HepG2 (cell line): Measurements from ENCODE around the gene FOXL3. TPM values are rescaled to one million over a fixed set of nuclear protein-coding genes. Genes with fewer than 3 reads are reported as not detected.

Experiments
- ATAC-seq: fragments of 200-7000 bp; cut with Tn5 transposase; 3 replicates; pipeline ENCODE4 v1.9.1; 2020; ENCODE audit warnings: mild to moderate bottlenecking, moderate library complexity
- BruUV-seq: library from RNA; stranded (reverse); fragments of 400-500 nt; replicated peaks from 2 replicates; lab custom pipeline; 2021; lab: Mats Ljungman, UMichigan
- CTCF ChIA-PET: fragments of 300-600 bp; formaldehyde crosslinking; extraction: SDS; loops from one replicate; lab custom pipeline; 2021; ENCODE audit warnings: low total read pairs, inconsistent platforms, low intra/inter-chr PET ratio; lab: Yijun Ruan, JAX
- POLR2A ChIA-PET: fragments of 350-600 bp; sonication (Branson Sonifier 250); formaldehyde crosslinking; loops from one replicate; lab custom pipeline; 2020; ENCODE audit warnings: antibody characterized with exemption, inconsistent platforms; lab: Yijun Ruan, JAX
- DNase-seq: peaks from one replicate; pipeline ENCODE4 v3.0.0-alpha.2; 2015; ENCODE audit warnings: low spot score
- FAIRE-seq: peaks from 3 replicates; lab custom pipeline; 2011; peaks lifted over from hg19 to GRCh38; lab: Jason Lieb, UNC
- H2AFZ ChIP-seq: one replicate; pipeline ENCODE4 v1.6.1; 2011; ENCODE audit warnings: low read length, inconsistent platforms
- H3K27ac ChIP-seq: fragments of 300-600 bp; 3 replicates; pipeline ENCODE4 v1.8.0; 2011; ENCODE audit warnings: mixed run types, mild to moderate bottlenecking, mixed read lengths, low read length, inconsistent platforms; ENCODE audit not compliant: insufficient read depth; ENCODE audit errors: extremely low read length
- H3K27me3 ChIP-seq, 2 experiments: fragments of 200-600 bp in 1 of 2; 2 replicates in 1 of 2; 3 replicates in 1 of 2; pipeline versions ENCODE4 v1.6.0 to v1.8.0; 2011; ENCODE audit warnings: low read length in 2 of 2, mild to moderate bottlenecking in 2 of 2, moderate library complexity in 2 of 2, inconsistent platforms in 1 of 2; ENCODE audit not compliant: insufficient read depth in 2 of 2, control insufficient read depth in 1 of 2
- H3K36me3 ChIP-seq, 2 experiments: fragments of 200-600 bp in 1 of 2; replicated peaks in 1 of 2; 2 replicates in 1 of 2; 3 replicates in 1 of 2; pipeline versions ENCODE4 v1.5.1 to v1.8.0; 2011; ENCODE audit warnings: low read length in 2 of 2, inconsistent platforms in 1 of 2; ENCODE audit not compliant: insufficient read depth in 2 of 2, control insufficient read depth in 1 of 2
- H3K4me1 ChIP-seq: 2 replicates; pipeline ENCODE4 v1.5.1; 2012; ENCODE audit warnings: low read length, inconsistent platforms; ENCODE audit not compliant: insufficient read depth
- H3K4me2 ChIP-seq: 2 replicates; pipeline ENCODE4 v1.6.0; 2011; ENCODE audit warnings: low read depth, low read length, inconsistent platforms
- H3K4me3 ChIP-seq, 3 experiments: fragments of 200-600 bp in 1 of 3; sonication (generic), shearing (Covaris generic) in 1 of 3; replicated peaks in 1 of 3; 2 replicates each; pipeline ENCODE4 v1.5.1; 2011 to 2016; ENCODE audit warnings: low read length in 3 of 3, inconsistent platforms in 2 of 3, low read depth in 2 of 3, mild to moderate bottlenecking in 2 of 3, control low read depth in 1 of 3, mixed read lengths in 1 of 3; ENCODE audit not compliant: insufficient read depth in 1 of 3
- H3K79me2 ChIP-seq: one replicate; pipeline ENCODE4 v1.6.1; 2011; ENCODE audit warnings: low read length, inconsistent platforms; ENCODE audit not compliant: insufficient read depth
- H3K9ac ChIP-seq: 2 replicates; pipeline ENCODE4 v1.6.0; 2011; ENCODE audit warnings: mild to moderate bottlenecking, low read depth, low read length, inconsistent platforms; ENCODE audit not compliant: insufficient read depth
- H3K9me3 ChIP-seq: 2 replicates; pipeline ENCODE4 v1.5.1; 2012; ENCODE audit warnings: mild to moderate bottlenecking, low read length
- H4K20me1 ChIP-seq: 2 replicates; pipeline ENCODE4 v1.6.0; 2011; ENCODE audit warnings: inconsistent platforms, mild to moderate bottlenecking, low read length, moderate library complexity; ENCODE audit not compliant: insufficient read depth
- GABPA ChIP-seq, 2 experiments: IDR thresholded peaks; 2 replicates each; pipeline ENCODE4 v1.6.1; 2011 to 2016; ENCODE audit warnings: low read depth in 2 of 2, low read length in 1 of 2, missing biosample characterization in 1 of 2, missing genetic modification characterization in 1 of 2
- KLF15 ChIP-seq: sonication (generic); formaldehyde crosslinking; IDR thresholded peaks from 2 replicates; pipeline ENCODE4 v1.8.1; 2023; ENCODE audit warnings: borderline replicate concordance, mild to moderate bottlenecking, inconsistent platforms, missing genetic modification reagents, mixed read lengths
- MEF2D ChIP-seq: sonication (generic); formaldehyde crosslinking; IDR thresholded peaks from 2 replicates; pipeline ENCODE4 v1.5.1; 2020; ENCODE audit warnings: mild to moderate bottlenecking, missing genetic modification reagents
- RXRA ChIP-seq: sonication (generic); formaldehyde crosslinking; IDR thresholded peaks from 2 replicates; pipeline ENCODE4 v1.5.1; 2020; ENCODE audit warnings: missing genetic modification reagents
- YEATS2 ChIP-seq: sonication (generic); formaldehyde crosslinking; IDR thresholded peaks from 2 replicates; pipeline ENCODE4 v1.4.0; 2020; ENCODE audit warnings: missing genetic modification reagents, borderline replicate concordance
- ZNF232 ChIP-seq: sonication (generic); formaldehyde crosslinking; IDR thresholded peaks from 2 replicates; pipeline ENCODE4 v1.4.0; 2020; ENCODE audit warnings: missing genetic modification reagents, borderline replicate concordance
- WGBS: methylation state at CpG from one replicate; pipeline ENCODE4 v1.1.6; 2017; ENCODE audit warnings: low lambda C conversion rate; 5-methylcytosine and 5-hydroxymethylcytosine counted together
- in situ Hi-C: cut with HindIII; loops from 2 replicates; pipeline ENCODE4 v1.10.0; 2017; ENCODE audit warnings: low pct_unique_long_range_greater_than_20kb; ENCODE audit not compliant: extremely low pct_ligation_motif_present
- intact Hi-C: fragments of 100-400 bp; cut with micrococcal nuclease; formaldehyde crosslinking; loops from one replicate; pipeline ENCODE4 v1.10.0; 2022; ENCODE audit not compliant: unreplicated experiment
- polyA plus RNA-seq, 8 experiments: library from polyadenylated mRNA; depleted of rRNA in 3 of 8; stranded (reverse) in 7 of 8; unstranded in 1 of 8; fragments of >200 nt; fragmentation: Illumina TruSeq in 4 of 8; extraction: Trizol in 4 of 8; gene quantifications; 2 replicates each; pipeline versions ENCODE4 v1.2.1 to v1.2.3, GENCODE V29; 2011 to 2016; ENCODE audit warnings: low read depth in 4 of 8, missing spikeins in 1 of 8, mixed read lengths in 1 of 8; ENCODE audit not compliant: insufficient read depth in 1 of 8
- total RNA-seq, 5 experiments: library from RNA; depleted of rRNA; stranded (reverse); fragments of >200 nt; fragmentation: Illumina TruSeq; extraction: Trizol; gene quantifications; 2 replicates each; pipeline ENCODE4 v1.2.3, GENCODE V29; 2016; ENCODE audit warnings: low read depth in 1 of 5
- TF ChIP-seq, protein P1 (sequence below): sonication (generic); formaldehyde crosslinking; conservative IDR thresholded peaks from 2 replicates; pipeline ENCODE4 v1.4.0; 2020; ENCODE audit warnings: mild to moderate bottlenecking, missing genetic modification reagents, moderate library complexity
- TF ChIP-seq, protein P2 (sequence below): sonication (generic); formaldehyde crosslinking; IDR thresholded peaks from 2 replicates; pipeline ENCODE4 v1.4.0; 2020; ENCODE audit warnings: missing genetic modification reagents
- TF ChIP-seq, protein P3 (sequence below): sonication (generic); formaldehyde crosslinking; IDR thresholded peaks from 2 replicates; pipeline ENCODE4 v1.4.0; 2020; ENCODE audit warnings: missing genetic modification reagents, borderline replicate concordance
- TF ChIP-seq, protein P4 (sequence below): sonication (generic); formaldehyde crosslinking; IDR thresholded peaks from 2 replicates; pipeline ENCODE4 v1.5.0; 2020; ENCODE audit warnings: mild to moderate bottlenecking, missing genetic modification reagents

Gene FOXL3
- total and polyA plus RNA-seq, 2 of the 13 experiments (the other 11 are each of a cell fraction or from before 2014, with no cell fraction given), result not detected

DNA sequence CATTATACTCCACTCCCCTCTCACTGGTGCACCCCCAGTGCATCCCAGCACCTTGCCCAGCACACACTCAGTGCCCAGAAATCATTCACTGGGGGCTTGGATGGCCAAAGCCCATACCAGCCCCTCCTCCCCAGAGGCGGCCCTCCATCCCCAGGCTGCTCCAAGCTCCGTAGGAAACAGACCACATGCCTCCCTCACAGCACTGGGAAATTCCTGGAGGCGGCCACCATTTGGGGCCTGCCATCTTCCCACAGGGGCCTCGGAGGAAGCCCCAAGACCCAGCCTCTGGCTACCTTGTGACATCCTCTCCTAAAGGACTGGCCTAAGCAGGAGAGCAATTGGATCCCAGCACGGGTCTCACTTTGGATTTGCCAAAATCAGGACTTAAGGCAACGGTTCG lies 49.7 kb downstream of the FOXL3 start:
- ATAC-seq (no peak), FAIRE-seq (no peak), DNase-seq (no peak)
- H3K4me2 ChIP-seq, result no peak overlapping the region
- no peak overlapping the region for H3K27ac ChIP-seq
- H2AFZ ChIP-seq, result no peak overlapping the region
- peaks cover 50% of the 10 kb centered on the region for H3K4me1 ChIP-seq
- no peak overlapping the region for H3K4me3 ChIP-seq
- in situ Hi-C loops (no loop called here), intact Hi-C loops (no loop called here)
- no peaks in the 10 kb centered on the region for H4K20me1 ChIP-seq
- H3K9me3 ChIP-seq, result no peaks in the 10 kb centered on the region
- H3K27me3 ChIP-seq, result peaks cover 0 to 34% of the 10 kb centered on the region in 2 experiments
- H3K9ac ChIP-seq, result no peak overlapping the region
- no peaks in the 10 kb centered on the region for H3K79me2 ChIP-seq
- H3K36me3 ChIP-seq, result no peaks in the 10 kb centered on the region
- ChIA-PET POLR2A (no interaction called here), CTCF (no interaction called here)
- TF ChIP-seq ZNF232 (CRISPR knock-in tag) (no peak), KLF15 (CRISPR knock-in tag) (no peak), MEF2D (CRISPR knock-in tag) (no peak), RXRA (CRISPR knock-in tag) (no peak), GABPA (IDR thresholded peaks at IDR 0.05; ENCODE audit: low read depth, low read length) (no peak), GABPA (CRISPR knock-in tag; IDR thresholded peaks at IDR 0.05; ENCODE audit: low read depth) (no peak), YEATS2 (CRISPR knock-in tag) (no peak)
- TF ChIP-seq, protein P1, sequence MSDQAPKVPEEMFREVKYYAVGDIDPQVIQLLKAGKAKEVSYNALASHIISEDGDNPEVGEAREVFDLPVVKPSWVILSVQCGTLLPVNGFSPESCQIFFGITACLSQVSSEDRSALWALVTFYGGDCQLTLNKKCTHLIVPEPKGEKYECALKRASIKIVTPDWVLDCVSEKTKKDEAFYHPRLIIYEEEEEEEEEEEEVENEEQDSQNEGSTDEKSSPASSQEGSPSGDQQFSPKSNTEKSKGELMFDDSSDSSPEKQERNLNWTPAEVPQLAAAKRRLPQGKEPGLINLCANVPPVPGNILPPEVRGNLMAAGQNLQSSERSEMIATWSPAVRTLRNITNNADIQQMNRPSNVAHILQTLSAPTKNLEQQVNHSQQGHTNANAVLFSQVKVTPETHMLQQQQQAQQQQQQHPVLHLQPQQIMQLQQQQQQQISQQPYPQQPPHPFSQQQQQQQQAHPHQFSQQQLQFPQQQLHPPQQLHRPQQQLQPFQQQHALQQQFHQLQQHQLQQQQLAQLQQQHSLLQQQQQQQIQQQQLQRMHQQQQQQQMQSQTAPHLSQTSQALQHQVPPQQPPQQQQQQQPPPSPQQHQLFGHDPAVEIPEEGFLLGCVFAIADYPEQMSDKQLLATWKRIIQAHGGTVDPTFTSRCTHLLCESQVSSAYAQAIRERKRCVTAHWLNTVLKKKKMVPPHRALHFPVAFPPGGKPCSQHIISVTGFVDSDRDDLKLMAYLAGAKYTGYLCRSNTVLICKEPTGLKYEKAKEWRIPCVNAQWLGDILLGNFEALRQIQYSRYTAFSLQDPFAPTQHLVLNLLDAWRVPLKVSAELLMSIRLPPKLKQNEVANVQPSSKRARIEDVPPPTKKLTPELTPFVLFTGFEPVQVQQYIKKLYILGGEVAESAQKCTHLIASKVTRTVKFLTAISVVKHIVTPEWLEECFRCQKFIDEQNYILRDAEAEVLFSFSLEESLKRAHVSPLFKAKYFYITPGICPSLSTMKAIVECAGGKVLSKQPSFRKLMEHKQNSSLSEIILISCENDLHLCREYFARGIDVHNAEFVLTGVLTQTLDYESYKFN (CRISPR knock-in tag), result no peak
- TF ChIP-seq, protein P2, sequence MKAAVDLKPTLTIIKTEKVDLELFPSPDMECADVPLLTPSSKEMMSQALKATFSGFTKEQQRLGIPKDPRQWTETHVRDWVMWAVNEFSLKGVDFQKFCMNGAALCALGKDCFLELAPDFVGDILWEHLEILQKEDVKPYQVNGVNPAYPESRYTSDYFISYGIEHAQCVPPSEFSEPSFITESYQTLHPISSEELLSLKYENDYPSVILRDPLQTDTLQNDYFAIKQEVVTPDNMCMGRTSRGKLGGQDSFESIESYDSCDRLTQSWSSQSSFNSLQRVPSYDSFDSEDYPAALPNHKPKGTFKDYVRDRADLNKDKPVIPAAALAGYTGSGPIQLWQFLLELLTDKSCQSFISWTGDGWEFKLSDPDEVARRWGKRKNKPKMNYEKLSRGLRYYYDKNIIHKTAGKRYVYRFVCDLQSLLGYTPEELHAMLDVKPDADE (CRISPR knock-in tag), result no peak
- TF ChIP-seq, protein P3, sequence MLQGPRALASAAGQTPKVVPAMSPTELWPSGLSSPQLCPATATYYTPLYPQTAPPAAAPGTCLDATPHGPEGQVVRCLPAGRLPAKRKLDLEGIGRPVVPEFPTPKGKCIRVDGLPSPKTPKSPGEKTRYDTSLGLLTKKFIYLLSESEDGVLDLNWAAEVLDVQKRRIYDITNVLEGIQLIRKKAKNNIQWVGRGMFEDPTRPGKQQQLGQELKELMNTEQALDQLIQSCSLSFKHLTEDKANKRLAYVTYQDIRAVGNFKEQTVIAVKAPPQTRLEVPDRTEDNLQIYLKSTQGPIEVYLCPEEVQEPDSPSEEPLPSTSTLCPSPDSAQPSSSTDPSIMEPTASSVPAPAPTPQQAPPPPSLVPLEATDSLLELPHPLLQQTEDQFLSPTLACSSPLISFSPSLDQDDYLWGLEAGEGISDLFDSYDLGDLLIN (CRISPR knock-in tag), result no peak
- TF ChIP-seq, protein P4, sequence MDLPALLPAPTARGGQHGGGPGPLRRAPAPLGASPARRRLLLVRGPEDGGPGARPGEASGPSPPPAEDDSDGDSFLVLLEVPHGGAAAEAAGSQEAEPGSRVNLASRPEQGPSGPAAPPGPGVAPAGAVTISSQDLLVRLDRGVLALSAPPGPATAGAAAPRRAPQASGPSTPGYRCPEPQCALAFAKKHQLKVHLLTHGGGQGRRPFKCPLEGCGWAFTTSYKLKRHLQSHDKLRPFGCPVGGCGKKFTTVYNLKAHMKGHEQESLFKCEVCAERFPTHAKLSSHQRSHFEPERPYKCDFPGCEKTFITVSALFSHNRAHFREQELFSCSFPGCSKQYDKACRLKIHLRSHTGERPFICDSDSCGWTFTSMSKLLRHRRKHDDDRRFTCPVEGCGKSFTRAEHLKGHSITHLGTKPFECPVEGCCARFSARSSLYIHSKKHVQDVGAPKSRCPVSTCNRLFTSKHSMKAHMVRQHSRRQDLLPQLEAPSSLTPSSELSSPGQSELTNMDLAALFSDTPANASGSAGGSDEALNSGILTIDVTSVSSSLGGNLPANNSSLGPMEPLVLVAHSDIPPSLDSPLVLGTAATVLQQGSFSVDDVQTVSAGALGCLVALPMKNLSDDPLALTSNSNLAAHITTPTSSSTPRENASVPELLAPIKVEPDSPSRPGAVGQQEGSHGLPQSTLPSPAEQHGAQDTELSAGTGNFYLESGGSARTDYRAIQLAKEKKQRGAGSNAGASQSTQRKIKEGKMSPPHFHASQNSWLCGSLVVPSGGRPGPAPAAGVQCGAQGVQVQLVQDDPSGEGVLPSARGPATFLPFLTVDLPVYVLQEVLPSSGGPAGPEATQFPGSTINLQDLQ (CRISPR knock-in tag), result no peak
- TF ChIP-seq, all 625 proteins: peak for 0
- 83% methylated on average over 4 of the region's 7 CpGs for WGBS
- BruUV-seq, result no TSS peak
